ENCODE results near the gene ERCC8.

Gene ERCC8

DNA sequence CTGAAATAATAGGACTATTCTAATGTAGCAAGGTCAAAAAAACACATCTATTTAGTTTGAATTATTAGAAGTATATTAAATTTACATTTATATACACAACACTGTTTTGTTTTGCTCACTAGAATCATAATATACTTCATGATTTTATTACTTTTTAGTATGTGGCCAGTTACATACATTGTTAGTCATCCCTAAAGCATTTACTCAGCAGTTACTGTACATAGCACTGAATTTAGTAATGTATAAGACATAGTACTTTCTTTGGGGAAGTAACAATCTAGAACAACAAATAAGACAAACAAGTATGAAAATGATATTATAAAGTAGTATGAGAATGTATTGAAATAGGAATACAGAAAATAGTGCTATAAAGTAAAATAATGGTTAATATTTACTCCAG is 28.2 kb downstream of the ERCC8 start:
- H3K36me3 ChIP-seq (ENCODE audit: insufficient read depth, low read length), result peaks cover 54% of the 10 kb centered on the region

DNA sequence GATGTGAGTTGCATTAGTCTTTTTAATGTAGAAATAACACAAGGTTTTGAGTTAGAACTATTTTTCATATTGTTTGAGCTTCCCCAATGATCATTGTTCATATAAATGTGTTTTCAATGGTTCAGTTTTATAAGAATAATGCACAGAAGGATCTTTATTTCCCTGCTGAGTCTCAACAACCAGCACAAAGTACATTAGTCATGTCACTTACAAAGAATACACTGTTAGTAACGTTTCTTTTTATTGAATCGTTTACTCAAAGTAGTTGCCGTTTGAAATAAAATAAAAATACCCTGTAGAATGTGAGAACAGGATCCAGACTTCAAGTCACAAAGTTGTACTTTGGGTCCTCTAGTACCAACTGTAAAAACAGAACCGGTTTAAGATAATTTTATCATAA is 41.5 kb downstream of the ERCC8 start:
- Histone ChIP-seq H3K9me3 (ENCODE audit: insufficient read depth, low read depth, low read length) (no peaks in the 10 kb centered on the region), H3K36me3 (ENCODE audit: insufficient read depth, low read length) (peaks cover 30% of the 10 kb centered on the region), H3K27ac (ENCODE audit: low read depth, low read length) (no peak overlapping the region), H3K27me3 (ENCODE audit: insufficient read depth, low read length) (no peaks in the 10 kb centered on the region), H3K9ac (ENCODE audit: low read depth, low read length) (no peak overlapping the region), H3K4me3 (ENCODE audit: low read length) (no peak overlapping the region), H3K4me1 (ENCODE audit: insufficient read depth, low read length) (peaks cover 6% of the 10 kb centered on the region; the same call in 1 of the 2 replicates)
- 95% methylated on average over 4 of the region's 4 CpGs for WGBS

More for the DNA sequence above, 28.2 kb downstream of the ERCC8 start:
- H3K9me3 ChIP-seq (ENCODE audit: insufficient read depth, low read depth, low read length), result no peaks in the 10 kb centered on the region
- no peak overlapping the region for H3K9ac ChIP-seq (ENCODE audit: low read depth, low read length)
- H3K4me1 ChIP-seq (ENCODE audit: insufficient read depth, low read length), result no peaks in the 10 kb centered on the region
- no peak overlapping the region for H3K27ac ChIP-seq (ENCODE audit: low read depth, low read length)
- H3K4me3 ChIP-seq (ENCODE audit: low read length), result no peak overlapping the region
- H3K27me3 ChIP-seq (ENCODE audit: insufficient read depth, low read length), result no peaks in the 10 kb centered on the region

DNA sequence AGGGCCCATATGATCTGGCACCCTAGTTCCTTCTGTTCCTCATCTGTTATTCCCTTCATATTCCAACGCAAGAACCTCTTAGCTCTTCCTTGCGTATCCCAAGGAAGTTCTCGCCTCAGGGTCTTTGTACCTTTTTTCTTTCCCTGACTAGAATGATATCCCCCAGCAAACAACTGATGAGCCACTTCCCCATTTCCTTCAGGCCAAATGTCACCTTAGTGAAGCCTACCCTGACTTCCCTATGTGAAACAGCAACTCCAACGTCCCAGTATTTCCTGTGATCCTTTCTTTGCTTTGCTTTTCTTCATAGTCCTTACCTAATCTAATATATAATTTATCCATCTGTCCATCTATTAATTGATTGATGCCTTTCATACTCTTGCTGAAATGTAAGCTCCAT is 47.9 kb downstream of the ERCC8 start:
- WGBS, result 91% methylated on average over 4 of the region's 4 CpGs
- H3K27me3 ChIP-seq (ENCODE audit: insufficient read depth, low read length), result no peaks in the 10 kb centered on the region
- H3K27ac ChIP-seq (ENCODE audit: low read depth, low read length), result no peak overlapping the region
- H3K4me3 ChIP-seq (ENCODE audit: low read length), result no peak overlapping the region
- no peak overlapping the region for H3K9ac ChIP-seq (ENCODE audit: low read depth, low read length)
- H3K4me1 ChIP-seq (ENCODE audit: insufficient read depth, low read length), result peaks cover under 1% of the 10 kb centered on the region; the same call in 1 of the 2 replicates
- H3K36me3 ChIP-seq (ENCODE audit: insufficient read depth, low read length), result peaks cover 65% of the 10 kb centered on the region
- no peaks in the 10 kb centered on the region for H3K9me3 ChIP-seq (ENCODE audit: insufficient read depth, low read depth, low read length)

DNA sequence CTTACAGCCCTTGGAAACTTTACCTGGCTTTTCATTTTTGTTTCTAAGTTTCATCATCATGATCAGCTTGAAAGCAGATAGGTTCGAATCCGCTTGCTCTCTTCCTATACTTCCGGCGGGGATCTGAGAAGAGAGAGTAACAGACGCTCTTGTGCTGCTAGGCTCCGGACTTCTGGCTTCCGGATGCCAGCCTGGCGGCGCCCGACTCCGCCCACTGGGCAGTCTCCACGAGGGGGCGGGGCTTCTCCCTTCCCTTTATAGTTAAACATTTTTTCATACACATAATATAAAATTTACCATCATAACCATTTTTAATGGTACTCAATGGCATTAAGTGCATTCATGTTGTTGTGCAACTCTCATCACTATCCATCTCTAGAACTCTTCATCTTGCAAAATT is 51.3 kb downstream of the ERCC8 start:
- no peaks in the 10 kb centered on the region for H3K27me3 ChIP-seq (ENCODE audit: insufficient read depth, low read length)
- H3K9me3 ChIP-seq (ENCODE audit: insufficient read depth, low read depth, low read length), result no peaks in the 10 kb centered on the region
- H3K4me1 ChIP-seq (ENCODE audit: insufficient read depth, low read length), result peaks cover 9% of the 10 kb centered on the region
- WGBS, result 96% methylated on average over 13 of the region's 13 CpGs
- no peak overlapping the region for H3K27ac ChIP-seq (ENCODE audit: low read depth, low read length)
- no peak overlapping the region for H3K9ac ChIP-seq (ENCODE audit: low read depth, low read length)
- peaks cover 56% of the 10 kb centered on the region for H3K36me3 ChIP-seq (ENCODE audit: insufficient read depth, low read length)
- no peak overlapping the region for H3K4me3 ChIP-seq (ENCODE audit: low read length)

DNA sequence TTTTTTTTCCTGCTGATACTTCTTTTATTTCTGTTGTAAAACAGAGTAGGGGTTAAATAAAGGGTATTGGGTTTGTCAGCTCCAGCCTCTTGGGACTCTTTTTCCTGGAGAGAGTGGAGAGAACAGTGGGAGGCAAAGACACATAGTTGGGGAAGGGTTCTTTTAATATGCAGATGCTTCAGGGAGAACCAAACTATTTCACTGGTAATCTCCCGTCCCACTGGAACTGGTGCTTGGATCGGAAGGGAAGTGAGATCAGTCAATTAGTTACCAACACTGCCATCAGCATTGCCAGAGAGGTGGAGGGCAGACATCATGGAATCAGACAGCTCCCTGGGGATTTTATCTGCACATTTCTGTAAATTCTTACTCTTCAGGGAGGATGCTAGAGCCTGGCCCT is 53.2 kb downstream of the ERCC8 start:
- H3K27me3 ChIP-seq (ENCODE audit: insufficient read depth, low read length), result no peaks in the 10 kb centered on the region
- 20% methylated on average over 2 of the region's 2 CpGs for WGBS
- H3K4me1 ChIP-seq (ENCODE audit: insufficient read depth, low read length), result peaks cover 9% of the 10 kb centered on the region
- H3K36me3 ChIP-seq (ENCODE audit: insufficient read depth, low read length), result peaks cover 45% of the 10 kb centered on the region
- H3K9ac ChIP-seq (ENCODE audit: low read depth, low read length), result no peak overlapping the region
- no peaks in the 10 kb centered on the region for H3K9me3 ChIP-seq (ENCODE audit: insufficient read depth, low read depth, low read length)
- no peak overlapping the region for H3K4me3 ChIP-seq (ENCODE audit: low read length)
- no peak overlapping the region; the same call in 1 of the 2 replicates for H3K27ac ChIP-seq (ENCODE audit: low read depth, low read length)

DNA sequence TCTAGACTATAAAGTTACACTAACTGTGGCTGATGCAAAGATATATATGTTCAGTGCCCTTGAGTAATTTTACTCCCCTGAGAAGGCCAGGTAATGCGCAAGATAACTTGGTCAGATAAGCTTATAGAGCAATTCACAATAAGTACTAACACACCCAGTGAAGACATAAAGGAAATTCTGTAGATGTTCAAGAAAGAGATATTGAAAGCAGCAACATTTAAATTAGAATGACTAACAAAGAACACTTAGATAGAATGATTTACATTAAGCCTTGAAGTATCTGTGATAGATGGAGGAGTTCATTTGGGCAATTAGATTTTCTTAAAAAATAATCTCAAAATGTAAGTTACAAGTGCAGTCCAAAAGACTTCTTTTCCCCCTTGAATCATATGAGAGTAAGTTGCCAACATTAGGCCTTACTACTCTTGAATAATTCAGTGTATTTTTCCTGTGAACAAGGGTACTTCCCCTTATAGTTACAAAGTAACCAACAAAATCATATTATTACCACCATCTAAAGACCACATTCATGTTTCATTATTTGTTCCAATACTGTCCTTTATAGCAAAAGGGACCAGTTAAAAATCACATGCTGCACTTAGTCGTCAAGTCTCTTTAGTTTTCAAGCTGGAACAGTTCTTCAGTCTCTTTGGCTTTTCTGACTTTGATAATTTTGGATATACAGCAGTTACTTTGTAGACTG is 56.4 kb downstream of the ERCC8 start:
- 93% methylated on average over 2 of the region's 2 CpGs for WGBS
- H3K36me3 ChIP-seq (ENCODE audit: insufficient read depth, low read length), result peaks cover 28% of the 10 kb centered on the region
- H3K9ac ChIP-seq (ENCODE audit: low read depth, low read length), result no peak overlapping the region
- peaks cover 9% of the 10 kb centered on the region for H3K4me1 ChIP-seq (ENCODE audit: insufficient read depth, low read length)
- H3K27ac ChIP-seq (ENCODE audit: low read depth, low read length), result no peak overlapping the region
- no peaks in the 10 kb centered on the region for H3K27me3 ChIP-seq (ENCODE audit: insufficient read depth, low read length)
- H3K4me3 ChIP-seq (ENCODE audit: low read length), result no peak overlapping the region
- H3K9me3 ChIP-seq (ENCODE audit: insufficient read depth, low read depth, low read length), result peaks cover under 1% of the 10 kb centered on the region; the same call in 1 of the 2 replicates

DNA sequence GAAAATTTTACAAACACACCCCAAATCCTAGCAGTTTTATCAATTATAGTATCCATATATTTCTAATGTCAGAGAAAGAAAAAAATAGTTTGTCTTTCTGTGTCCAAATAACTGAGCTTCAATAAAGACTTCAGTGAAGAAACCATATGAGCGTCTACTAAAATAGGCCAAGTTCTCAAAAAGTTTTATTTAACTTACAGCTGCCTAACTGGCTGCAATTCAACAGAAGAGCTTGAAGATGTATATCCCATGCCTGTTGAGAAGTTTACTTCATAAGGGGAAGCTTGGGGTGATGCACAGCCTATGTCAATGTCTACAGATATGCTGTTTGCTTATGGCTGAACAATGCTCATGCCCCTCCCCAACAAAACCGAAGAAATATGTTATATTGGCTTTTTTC is 57.1 kb downstream of the ERCC8 start:
- H3K4me3 ChIP-seq (ENCODE audit: low read length), result no peak overlapping the region
- peaks cover 9% of the 10 kb centered on the region for H3K4me1 ChIP-seq (ENCODE audit: insufficient read depth, low read length)
- H3K27me3 ChIP-seq (ENCODE audit: insufficient read depth, low read length), result no peaks in the 10 kb centered on the region
- H3K36me3 ChIP-seq (ENCODE audit: insufficient read depth, low read length), result peaks cover 27% of the 10 kb centered on the region; the same call in 1 of the 2 replicates
- WGBS, result 100% methylated on average over 1 of the region's 2 CpGs
- no peak overlapping the region for H3K9ac ChIP-seq (ENCODE audit: low read depth, low read length)
- no peak overlapping the region for H3K27ac ChIP-seq (ENCODE audit: low read depth, low read length)
- H3K9me3 ChIP-seq (ENCODE audit: insufficient read depth, low read depth, low read length), result peaks cover 8% of the 10 kb centered on the region

DNA sequence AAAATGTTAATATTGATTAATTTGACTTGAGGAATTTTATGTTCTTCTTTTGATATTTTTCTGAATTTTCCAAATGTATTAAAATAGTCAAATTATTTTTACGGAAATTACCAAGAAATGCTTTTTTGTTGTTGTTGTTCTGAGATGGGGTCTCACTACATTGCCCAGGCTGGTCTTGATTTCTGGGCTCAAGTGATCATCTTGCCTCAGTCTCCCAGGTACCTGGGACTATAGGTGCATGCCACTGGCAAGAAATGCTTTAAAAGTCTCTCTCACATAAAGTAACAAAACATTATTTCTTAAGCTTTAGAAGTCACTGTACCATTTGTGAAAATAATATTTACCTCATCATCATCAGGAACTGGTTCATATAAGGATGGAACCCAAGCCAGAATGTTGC is 57.8 kb downstream of the ERCC8 start:
- H3K4me3 ChIP-seq (ENCODE audit: low read length), result no peak overlapping the region
- peaks cover 9% of the 10 kb centered on the region for H3K4me1 ChIP-seq (ENCODE audit: insufficient read depth, low read length)
- peaks cover 14% of the 10 kb centered on the region for H3K9me3 ChIP-seq (ENCODE audit: insufficient read depth, low read depth, low read length)
- no peak overlapping the region for H3K9ac ChIP-seq (ENCODE audit: low read depth, low read length)
- H3K27ac ChIP-seq (ENCODE audit: low read depth, low read length), result no peak overlapping the region
- peaks cover 32% of the 10 kb centered on the region for H3K36me3 ChIP-seq (ENCODE audit: insufficient read depth, low read length)
- no peaks in the 10 kb centered on the region for H3K27me3 ChIP-seq (ENCODE audit: insufficient read depth, low read length)
- 83% methylated on average over 1 of the region's 1 CpG for WGBS

DNA sequence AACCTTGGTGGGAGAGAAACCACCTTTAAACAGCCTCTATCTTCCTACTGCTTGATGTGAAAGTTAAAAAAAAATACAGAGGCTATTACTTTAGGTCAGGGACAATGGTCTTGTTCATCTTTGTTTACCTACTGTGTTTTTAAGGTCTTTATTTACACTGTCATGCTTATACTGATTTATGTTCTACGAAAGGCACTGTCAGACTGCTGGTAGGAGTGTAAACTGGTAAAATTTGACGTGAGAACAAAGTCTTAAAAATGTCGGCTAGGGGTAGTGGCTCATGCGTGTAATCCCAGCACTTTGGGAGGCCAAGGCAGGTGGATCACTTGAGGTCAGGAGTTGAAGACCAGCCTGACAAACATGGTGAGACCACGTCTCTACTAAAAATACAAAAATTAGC is 58.7 kb downstream of the ERCC8 start:
- Histone ChIP-seq H3K36me3 (ENCODE audit: insufficient read depth, low read length) (peaks cover 35% of the 10 kb centered on the region), H3K27ac (ENCODE audit: low read depth, low read length) (no peak overlapping the region), H3K9me3 (ENCODE audit: insufficient read depth, low read depth, low read length) (peaks cover 20% of the 10 kb centered on the region), H3K4me3 (ENCODE audit: low read length) (no peak overlapping the region), H3K4me1 (ENCODE audit: insufficient read depth, low read length) (peaks cover under 1% of the 10 kb centered on the region; the same call in 1 of the 2 replicates), H3K27me3 (ENCODE audit: insufficient read depth, low read length) (no peaks in the 10 kb centered on the region), H3K9ac (ENCODE audit: low read depth, low read length) (no peak overlapping the region)
- WGBS, result 82% methylated on average over 5 of the region's 5 CpGs

DNA sequence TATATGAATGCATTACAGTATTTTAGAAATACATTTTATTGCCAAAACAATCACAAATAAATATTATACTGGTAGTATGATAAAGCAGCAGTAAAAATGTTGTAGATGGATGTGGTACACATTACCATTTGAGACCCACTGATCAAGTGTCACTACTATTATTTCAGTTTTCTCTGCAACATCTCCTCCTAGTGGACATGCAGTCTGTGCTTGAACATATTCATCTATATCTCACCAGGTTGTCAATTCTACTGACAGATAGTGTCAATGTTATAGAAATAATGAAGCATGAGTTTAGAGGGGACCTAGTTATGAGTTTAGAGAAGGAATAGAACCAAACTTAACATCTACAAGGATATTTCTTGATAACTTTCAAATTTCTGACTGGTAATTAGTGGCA is 61.6 kb downstream of the ERCC8 start:
- H3K9ac ChIP-seq (ENCODE audit: low read depth, low read length), result no peak overlapping the region
- H3K36me3 ChIP-seq (ENCODE audit: insufficient read depth, low read length), result peaks cover 25% of the 10 kb centered on the region
- no peaks in the 10 kb centered on the region for H3K27me3 ChIP-seq (ENCODE audit: insufficient read depth, low read length)
- peaks cover 27% of the 10 kb centered on the region for H3K9me3 ChIP-seq (ENCODE audit: insufficient read depth, low read depth, low read length)
- H3K4me1 ChIP-seq (ENCODE audit: insufficient read depth, low read length), result no peaks in the 10 kb centered on the region
- H3K27ac ChIP-seq (ENCODE audit: low read depth, low read length), result no peak overlapping the region
- H3K4me3 ChIP-seq (ENCODE audit: low read length), result no peak overlapping the region

DNA sequence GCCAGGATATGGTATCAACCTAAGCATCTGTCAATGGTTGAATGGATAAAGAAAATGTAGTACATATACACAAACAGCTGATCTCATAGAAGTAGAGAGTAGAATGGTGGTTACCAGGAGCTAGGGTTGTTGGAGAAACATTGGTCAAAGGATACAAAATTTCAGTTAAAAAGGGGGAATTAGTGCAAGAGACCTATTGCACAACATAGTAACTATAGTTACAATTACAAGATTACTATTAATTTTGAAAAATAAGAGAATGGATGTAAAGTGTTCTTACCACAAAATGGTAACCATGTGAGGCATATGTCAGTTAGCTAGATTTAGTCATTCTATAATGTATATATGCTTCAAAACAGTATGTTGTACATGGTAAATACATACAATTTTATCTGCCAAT is 72.0 kb downstream of the ERCC8 start:
- no peak overlapping the region for H3K27ac ChIP-seq (ENCODE audit: low read depth, low read length)
- peaks cover 8% of the 10 kb centered on the region for H3K9me3 ChIP-seq (ENCODE audit: insufficient read depth, low read depth, low read length)
- no peaks in the 10 kb centered on the region for H3K4me1 ChIP-seq (ENCODE audit: insufficient read depth, low read length)
- H3K4me3 ChIP-seq (ENCODE audit: low read length), result no peak overlapping the region
- H3K9ac ChIP-seq (ENCODE audit: low read depth, low read length), result no peak overlapping the region
- H3K36me3 ChIP-seq (ENCODE audit: insufficient read depth, low read length), result no peaks in the 10 kb centered on the region
- no peaks in the 10 kb centered on the region for H3K27me3 ChIP-seq (ENCODE audit: insufficient read depth, low read length)

DNA sequence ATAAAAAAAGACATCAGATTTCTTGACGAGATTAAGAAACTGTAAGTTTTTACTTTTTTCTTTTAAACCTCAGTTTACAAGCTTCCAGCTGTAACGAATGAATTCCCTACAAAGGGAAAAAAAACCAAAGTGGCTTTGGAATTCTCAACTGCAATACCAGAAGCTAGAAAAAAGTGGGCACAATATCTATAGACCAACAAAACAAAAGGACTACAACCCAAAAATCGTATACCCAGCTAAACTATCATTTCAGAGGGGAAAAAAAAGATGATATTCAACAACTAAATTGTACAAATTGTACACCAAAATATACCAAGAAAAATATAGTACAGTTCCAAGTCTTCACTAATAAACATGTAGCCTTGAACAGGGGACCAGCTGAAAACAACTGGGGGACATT is 74.0 kb downstream of the ERCC8 start:
- no peaks in the 10 kb centered on the region for H3K36me3 ChIP-seq (ENCODE audit: insufficient read depth, low read length)
- WGBS, result 97% methylated on average over 3 of the region's 3 CpGs
- H3K27ac ChIP-seq (ENCODE audit: low read depth, low read length), result no peak overlapping the region

More for the DNA sequence above, 74.0 kb downstream of the ERCC8 start:
- no peak overlapping the region for H3K9ac ChIP-seq (ENCODE audit: low read depth, low read length)
- no peaks in the 10 kb centered on the region for H3K27me3 ChIP-seq (ENCODE audit: insufficient read depth, low read length)
- no peak overlapping the region for H3K4me3 ChIP-seq (ENCODE audit: low read length)
- H3K4me1 ChIP-seq (ENCODE audit: insufficient read depth, low read length), result no peaks in the 10 kb centered on the region
- H3K9me3 ChIP-seq (ENCODE audit: insufficient read depth, low read depth, low read length), result peaks cover 8% of the 10 kb centered on the region
